Hindlimb muscle (tissue), 1 donor: ENCODE measurements around the gene LCP2. TPM values are rescaled to one million over a fixed set of nuclear protein-coding genes. Genes with fewer than 3 reads are reported as not detected.
"Not testable (repeated sequence)": the region's sequence is repeated elsewhere in the genome, so short reads cannot be mapped to it uniquely, and the experiment has no call there.

Experiments used
- DNase-seq: peaks from one replicate; pipeline ENCODE4 v3.0.0-alpha.2; 2013
- polyA plus RNA-seq: library from polyadenylated mRNA; unstranded; fragments of 120-200 nt; gene quantifications from one replicate; pipeline ENCODE4 v1.2.1, GENCODE V29; 2013; ENCODE audit not compliant: insufficient read length

Gene LCP2
- polyA plus RNA-seq, 1 donor, result 7.4 TPM

DNA sequence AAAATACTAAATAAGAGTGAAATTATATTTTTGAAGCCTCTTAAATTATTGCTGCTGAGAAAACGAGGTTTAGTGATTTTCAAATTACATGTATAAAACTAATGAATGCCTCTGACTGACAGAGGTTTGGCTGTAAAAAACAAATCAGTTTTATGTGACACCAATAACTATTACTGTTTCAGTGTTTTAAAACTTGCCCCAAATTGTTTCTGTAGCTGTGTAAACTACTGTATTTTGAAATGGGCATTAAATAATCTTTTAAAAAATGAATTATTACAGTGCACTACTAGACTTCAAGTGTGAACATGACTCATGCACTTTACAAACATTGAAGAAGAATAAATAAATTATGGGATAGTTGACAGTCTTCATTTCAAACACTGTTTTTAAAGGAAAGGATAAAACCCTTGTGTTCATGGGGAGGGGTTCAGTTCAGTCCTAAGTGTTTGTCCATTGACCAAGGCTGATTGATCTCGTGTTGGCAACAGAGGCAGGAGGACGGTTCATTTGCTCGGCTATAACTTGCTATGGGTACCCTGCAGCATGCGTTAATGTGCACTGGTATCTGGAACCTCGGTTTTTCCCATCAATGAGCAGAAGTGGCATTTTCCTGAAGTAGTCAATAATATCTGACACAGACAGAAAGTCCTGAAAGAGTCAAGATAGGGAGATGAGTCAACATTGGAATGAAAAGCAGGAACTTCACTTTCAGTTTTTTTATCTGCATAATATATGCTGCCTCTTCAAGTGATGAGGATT lies 49.2 kb downstream of the LCP2 start:
- no peak for DNase-seq

GRCh38 chr5:170247363-170247762 lies 50.2 kb downstream of the LCP2 start:
- DNase-seq, result no peak

DNA sequence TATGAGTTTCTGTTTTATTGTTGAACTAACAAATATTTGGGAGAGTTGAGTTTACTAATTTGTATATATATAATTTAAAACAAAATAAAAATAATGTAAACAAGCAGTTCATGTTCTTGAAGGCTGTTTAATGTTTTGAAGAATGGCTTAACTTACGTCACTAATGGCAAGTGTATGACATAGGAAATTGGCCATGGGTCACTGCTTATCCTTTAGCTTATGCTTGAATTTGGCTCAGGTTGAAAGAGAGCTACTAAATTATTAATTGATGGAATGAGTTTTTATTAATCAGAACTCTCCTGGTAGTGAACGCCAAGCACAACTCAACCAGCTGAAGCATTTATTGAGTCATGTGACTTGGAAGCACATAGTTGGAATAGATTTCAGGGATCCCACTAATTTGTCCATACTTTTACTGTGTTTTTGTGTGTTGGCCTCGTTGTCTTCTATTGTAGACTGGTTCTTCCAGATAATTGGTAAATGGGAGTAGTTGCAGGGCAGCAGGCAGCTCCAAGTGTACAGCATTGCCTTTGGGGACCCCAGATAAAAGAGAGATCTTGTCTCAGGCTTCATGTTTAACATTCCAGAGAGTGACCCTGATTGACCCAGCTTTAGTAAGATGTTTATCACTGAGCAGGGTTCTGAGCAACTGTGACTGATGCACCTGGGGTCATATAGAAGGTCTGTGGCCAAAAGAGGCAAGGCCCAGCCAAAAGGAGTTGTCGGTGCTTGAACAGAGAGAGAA lies 51.3 kb downstream of the LCP2 start:
- no peak for DNase-seq

- DNase-seq, result not testable (repeated sequence)
Observed at GRCh38 chr5:170245436-170245835, 52.1 kb downstream of the LCP2 start.

DNA sequence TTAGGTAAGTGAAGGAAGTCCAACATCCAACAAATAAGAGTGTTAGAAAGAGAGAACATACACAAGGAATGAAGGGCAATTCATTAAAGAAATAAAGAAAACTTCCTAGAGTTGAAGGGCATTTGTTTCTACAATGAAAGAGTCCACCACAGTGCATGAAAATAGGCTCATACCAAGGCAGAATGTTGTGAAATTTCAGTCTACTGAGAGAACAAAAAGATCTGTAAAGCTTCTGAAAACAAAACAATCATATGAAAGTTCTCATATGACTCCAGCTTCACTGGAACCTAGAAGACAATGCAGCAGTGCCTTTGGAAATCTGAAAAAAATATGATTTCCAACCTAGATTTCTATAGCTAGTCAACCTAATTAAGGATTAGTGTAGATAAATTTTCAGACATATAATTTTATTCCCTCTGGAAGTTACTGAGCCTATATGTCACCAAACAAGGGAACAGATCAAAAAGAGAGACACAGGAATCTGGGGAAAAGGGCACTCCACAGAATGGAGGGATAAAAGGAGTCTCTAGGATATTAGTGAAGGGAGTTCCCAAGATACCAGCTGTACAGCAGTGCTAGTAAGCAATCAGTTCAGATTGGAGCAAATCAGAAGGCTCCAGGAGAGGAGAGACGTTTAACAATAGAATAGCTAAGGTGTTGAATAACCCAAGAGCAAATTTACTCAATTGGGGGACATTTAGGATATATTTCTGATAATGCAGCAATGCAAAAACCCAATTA lies 59.0 kb downstream of the LCP2 start:
- DNase-seq, result no peak

DNA sequence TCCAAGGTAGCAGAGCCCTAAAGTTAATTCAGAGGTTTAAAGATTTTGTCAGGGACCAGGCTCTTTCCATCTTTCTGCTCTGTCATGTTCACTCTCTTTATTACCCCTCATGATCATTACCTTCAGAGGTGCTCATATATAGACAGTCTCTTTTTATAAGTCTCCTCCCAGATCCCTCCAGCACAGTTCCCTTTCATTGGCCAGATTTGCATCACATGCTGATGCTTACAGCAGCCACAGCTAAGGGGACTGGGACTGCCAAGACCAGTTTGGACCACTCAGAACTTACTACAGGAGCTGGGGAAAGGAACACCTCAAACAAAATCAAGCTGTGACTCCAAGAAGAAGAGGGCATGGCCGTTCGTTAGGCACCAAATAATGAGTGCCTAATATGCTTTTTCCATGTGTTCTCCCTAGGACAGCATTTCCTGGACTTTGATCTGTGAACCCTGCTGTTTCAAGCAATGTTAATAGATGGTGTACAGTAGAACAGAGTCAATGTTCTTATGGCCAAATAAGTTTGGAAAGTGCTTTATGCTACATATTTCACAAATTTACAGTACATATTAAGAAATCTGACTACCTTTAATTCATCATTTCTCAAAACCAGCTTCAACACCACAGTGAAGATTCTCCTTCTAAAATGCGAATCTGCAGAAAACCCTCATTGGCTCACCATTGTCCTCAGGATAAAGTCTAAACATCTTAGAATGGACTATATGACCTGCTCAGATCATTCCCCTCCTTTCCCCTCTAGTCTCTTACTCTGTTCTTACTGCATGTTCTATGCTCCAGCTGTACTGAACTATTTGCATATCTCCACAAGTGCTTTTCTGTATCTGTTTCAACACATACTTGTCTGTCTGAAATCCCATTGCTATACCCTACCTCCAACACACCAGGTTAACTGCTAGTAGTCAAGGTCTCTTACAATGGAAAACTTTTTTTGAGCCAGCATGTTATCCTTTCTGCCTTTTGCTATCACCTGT lies 61.4 kb downstream of the LCP2 start:
- no peak for DNase-seq

DNA sequence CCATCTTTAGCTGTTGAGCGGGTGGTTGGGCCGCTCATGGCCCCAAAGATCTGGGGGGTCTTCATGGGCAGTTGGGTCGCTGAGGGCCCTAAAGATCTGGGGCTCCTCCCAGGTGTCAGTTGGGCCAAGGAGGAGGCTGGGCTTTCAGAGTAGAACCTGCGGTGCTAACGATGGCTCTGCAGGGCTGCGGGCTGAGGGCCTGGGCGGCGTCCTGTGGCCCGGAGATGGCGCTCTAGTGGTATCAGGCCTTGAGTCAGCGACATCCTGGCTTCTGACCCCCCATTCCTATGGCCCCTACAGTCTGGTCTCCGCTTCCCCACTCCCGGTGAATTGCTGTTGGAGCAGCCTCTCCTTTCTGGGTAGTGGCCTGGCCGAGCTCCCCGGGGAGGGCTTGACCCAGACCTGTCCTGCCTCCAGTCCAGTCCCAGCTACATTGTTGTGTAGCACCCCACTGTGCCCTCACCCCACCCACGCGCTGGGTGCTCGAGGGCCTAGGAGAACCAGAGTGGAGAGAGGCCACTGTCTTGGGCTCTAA lies 64.2 kb downstream of the LCP2 start:
- DNase-seq, result no peak

DNA sequence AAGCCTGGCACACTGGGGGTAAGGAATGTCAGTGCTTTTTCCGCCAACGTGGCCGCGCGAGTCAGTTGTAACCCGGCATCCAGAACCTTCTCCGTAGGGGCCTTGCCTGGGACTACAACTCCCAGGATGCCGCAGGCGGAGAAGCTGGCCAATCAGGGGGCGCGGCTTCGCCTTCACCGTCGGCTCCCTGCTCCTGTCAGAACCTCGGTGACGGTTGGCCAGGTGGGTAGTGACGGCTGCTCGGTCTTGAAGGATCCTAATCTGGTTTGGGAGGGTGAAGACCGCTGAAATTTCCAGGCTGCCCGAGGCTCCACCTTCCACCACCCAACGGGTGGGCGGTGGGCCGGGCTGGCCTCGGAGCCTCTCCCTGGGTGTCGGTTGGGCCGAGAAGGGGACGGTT lies 64.8 kb downstream of the LCP2 start, which contains the start of gene C5orf58:
TSS of gene C5orf58 (plus strand) at position 200 of the 400 bp plus-strand sequence. CDS start 1,992 bp downstream, outside the sequence.
- no peak for DNase-seq

GRCh38 chr5:170228762-170229435 lies 68.7 kb downstream of the LCP2 start:
- DNase-seq, result peak; percentile 81

DNA sequence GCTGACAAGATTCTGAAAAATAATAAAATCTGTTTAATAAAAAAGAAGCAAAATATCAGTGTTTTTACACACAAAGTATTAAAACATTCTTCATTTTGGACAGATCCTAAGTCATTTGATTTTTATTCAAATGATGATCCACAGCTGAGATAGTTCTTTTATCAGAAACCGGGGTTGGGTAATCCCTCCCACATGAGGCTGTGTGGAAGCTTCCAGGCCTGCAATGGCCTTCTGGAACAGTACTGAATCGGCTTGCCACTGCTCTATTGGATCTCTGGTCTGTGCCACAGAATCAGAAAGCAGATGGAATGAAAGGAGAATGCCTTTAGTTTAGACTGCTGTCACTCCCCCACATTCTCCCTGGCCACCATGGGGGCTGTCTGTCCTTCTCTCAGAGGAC lies 70.9 kb downstream of the LCP2 start:
- DNase-seq, result no peak

GRCh38 chr5:170226129-170226615 lies 71.4 kb downstream of the LCP2 start:
- no peak for DNase-seq

GRCh38 chr5:170225326-170226128 lies 72.0 kb downstream of the LCP2 start:
- peak; percentile 82 for DNase-seq

DNA sequence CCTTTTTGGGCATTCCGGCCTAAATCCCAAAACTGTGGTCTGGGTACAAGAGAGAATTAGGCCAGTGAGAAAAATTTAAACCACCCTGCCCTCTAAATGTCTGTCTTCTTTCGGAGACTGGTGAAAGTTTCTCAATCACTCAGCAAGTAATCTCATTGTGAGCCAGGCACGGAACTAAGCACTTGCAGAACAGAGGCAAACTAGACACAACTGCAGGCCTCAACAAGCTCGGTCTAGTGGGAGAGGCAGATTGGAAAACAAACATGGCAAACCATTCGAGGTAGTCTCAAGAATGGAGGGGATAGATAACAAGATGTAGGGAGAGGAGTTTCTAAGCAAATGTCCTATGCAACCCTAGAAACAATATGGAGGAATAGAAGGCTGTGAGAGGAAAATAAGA lies 73.7 kb downstream of the LCP2 start:
- DNase-seq, result no peak

GRCh38 chr5:170223360-170223759 lies 74.2 kb downstream of the LCP2 start:
- DNase-seq, result no peak

DNA sequence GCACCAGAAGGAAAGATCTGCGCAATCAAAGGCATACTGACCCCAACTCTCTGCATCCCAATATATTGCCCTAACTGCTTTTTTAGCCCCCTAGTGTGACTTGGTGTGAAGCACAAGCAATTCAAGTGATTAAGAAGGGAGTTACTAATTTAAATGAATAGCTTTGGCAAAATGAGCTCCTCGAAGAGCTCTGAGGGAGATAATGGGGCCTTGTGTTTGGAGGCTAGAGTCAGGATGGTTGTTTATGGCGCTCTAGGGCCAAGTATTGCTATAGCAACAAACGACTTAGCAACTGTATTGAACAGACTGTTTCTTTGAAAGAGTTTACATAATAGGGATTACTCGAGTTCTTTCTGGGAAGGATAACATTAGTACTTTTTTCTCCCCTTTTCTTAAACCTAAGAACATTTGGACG lies 76.2 kb downstream of the LCP2 start:
- peak; percentile 81 for DNase-seq

DNA sequence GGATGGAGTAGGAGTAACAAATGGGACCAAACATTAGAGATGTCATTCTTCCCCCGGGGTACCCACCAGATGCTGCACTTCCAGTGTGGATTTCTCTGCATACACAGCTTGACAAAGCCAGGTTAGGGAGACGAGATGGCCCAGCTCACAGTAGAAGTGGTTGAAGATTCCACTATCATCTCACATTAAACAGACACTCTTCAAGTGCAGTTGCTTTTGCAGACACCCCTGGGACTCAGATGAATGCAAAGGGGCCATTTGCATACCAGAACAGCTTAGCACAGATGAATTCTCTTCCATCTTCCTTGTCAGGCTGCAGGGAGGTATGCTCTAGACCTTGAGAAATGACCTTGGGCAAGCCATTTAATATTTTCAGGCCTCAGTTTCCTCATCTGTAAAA lies 77.4 kb downstream of the LCP2 start:
- DNase-seq, result no peak

DNA sequence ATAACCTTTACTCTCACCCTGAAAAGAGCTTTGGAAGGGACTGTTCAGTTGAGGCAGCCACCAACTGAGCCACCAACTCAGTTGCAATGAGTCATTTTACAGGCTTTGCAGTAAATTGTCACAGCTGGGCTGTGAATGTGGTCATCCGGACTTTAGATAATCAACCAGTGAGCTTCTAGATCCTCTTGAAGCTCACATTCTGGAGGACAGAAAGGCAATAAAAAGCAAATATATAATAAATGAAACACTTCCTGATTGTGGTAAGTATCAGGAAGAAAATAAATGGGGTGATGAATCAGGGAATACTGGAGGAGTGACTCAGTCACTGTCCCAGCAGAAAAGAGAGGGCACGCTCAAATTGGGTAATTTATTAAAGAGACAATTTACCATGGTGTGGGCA lies 78.0 kb downstream of the LCP2 start:
- no peak for DNase-seq

DNA sequence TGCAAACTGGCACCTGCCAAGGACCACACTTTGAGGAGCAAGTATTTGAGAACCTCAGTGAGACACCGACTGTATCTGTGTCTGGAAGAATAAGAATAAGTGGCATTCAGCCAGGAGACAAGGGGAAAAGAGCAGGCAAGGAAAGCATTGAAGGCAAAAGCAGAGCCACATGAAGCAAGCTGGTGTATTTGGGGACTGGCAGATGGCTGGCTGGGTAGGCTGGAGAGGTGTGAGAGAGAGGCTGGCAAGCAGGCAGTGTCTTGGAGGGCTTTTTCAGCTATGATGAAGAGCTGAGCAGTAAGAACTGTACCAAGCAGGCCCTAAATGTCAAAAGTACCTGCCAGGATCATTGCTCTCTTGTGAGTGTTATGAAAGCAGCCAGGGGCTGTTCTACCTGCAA lies 78.9 kb downstream of the LCP2 start:
- DNase-seq, result no peak

- no peak for DNase-seq
Observed at GRCh38 chr5:170217831-170218230, 79.7 kb downstream of the LCP2 start.

DNA sequence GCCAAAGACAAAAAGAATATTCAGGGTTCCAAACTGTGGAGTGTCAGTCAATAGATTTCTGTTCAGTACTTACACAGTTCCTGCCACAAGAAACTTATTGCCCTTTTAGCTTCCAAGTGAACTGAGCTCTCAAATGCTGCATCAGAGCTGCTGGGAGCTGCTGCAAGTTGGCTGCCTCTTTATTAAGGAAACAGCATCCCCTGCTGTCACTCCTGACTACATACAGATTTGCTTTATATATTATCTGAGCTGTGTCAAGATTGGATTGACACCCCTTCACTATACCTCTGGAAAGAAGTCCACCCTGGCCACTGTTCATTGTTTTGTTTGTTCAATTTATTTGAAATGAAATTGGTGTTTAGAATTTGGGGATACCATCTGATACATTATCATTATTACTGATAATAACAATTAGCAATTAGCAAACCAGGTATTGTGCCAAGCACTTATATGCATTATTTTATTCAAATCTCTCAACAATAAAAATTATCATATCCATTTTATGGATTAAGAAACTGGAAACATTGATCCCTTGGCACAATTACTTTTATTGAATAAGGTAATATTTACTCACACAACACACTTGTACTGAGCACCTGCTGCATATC lies 81.2 kb downstream of the LCP2 start:
- peak; percentile 76 for DNase-seq
